SH-SY5Y (cell line): ENCODE results near the gene CNTN4.

Source experiments
- GATA2 ChIP-seq: IDR thresholded peaks from 2 replicates; pipeline ENCODE4 v1.6.1; 2011; ENCODE audit warnings: mild to moderate bottlenecking, low read depth, low read length
- GATA3 ChIP-seq: IDR thresholded peaks from 2 replicates; pipeline ENCODE4 v1.6.1; 2011; ENCODE audit warnings: low read depth, mild to moderate bottlenecking, low read length, moderate library complexity

- TF ChIP-seq GATA2: no peak
- no peak for TF ChIP-seq GATA3
Measured at GRCh38 chr3:2650746-2651145, 552.1 kb downstream of the CNTN4 start.
